Endothelial cell of umbilical vein (primary cell): ENCODE results near the gene MAN1A1. TPM values are rescaled to one million over a fixed set of nuclear protein-coding genes. Genes with fewer than 3 reads are reported as not detected.

Experiments
- BruUV-seq: library from RNA; stranded (reverse); fragments of 400-500 nt; replicated peaks from 2 replicates; lab custom pipeline; 2021; lab: Mats Ljungman, UMichigan
- CTCF ChIA-PET: fragments of 300-600, 350-600 bp; sonication (Branson Sonifier 250); formaldehyde crosslinking; loops from one replicate; lab custom pipeline; 2021; ENCODE audit warnings: antibody characterized with exemption, inconsistent platforms; lab: Charles Lee
- POLR2A ChIA-PET: fragments of 300-600, 350-600 bp; sonication (Branson Sonifier 250); formaldehyde crosslinking; loops from one replicate; lab custom pipeline; 2021; ENCODE audit warnings: antibody characterized with exemption, inconsistent platforms; lab: Charles Lee
- DNase-seq: peaks from one replicate; pipeline ENCODE4 v3.0.0-alpha.2; 2011; ENCODE audit warnings: low read depth, low spot score
- FAIRE-seq: peaks from 2 replicates; lab custom pipeline; 2011; peaks lifted over from hg19 to GRCh38; lab: Jason Lieb, UNC
- H2AFZ ChIP-seq: 2 replicates; pipeline ENCODE4 v1.6.0; 2012; ENCODE audit warnings: low read depth, low read length, control low read depth, inconsistent platforms
- H3K27ac ChIP-seq: 2 replicates; pipeline ENCODE4 v1.5.1; 2011; ENCODE audit warnings: low read depth, mild to moderate bottlenecking, control low read depth, low read length, moderate library complexity; ENCODE audit not compliant: insufficient read depth
- H3K27me3 ChIP-seq, 2 experiments: 2 replicates each; pipeline versions ENCODE4 v1.6.0 to v1.6.1; 2011; ENCODE audit warnings: low read length in 2 of 2, mixed read lengths in 1 of 2; ENCODE audit not compliant: control insufficient read depth in 2 of 2, insufficient read depth in 2 of 2
- H3K36me3 ChIP-seq, 2 experiments: 2 replicates in 1 of 2; 3 replicates in 1 of 2; pipeline ENCODE4 v1.5.1; 2011; ENCODE audit warnings: low read length in 2 of 2, mild to moderate bottlenecking in 1 of 2, moderate library complexity in 1 of 2; ENCODE audit not compliant: control insufficient read depth in 2 of 2, insufficient read depth in 2 of 2; ENCODE audit errors: extremely low read depth in 1 of 2
- H3K4me1 ChIP-seq: 3 replicates; pipeline ENCODE4 v1.5.1; 2011; ENCODE audit warnings: mild to moderate bottlenecking, low read length; ENCODE audit not compliant: control insufficient read depth, insufficient read depth; ENCODE audit errors: extremely low read depth
- H3K4me2 ChIP-seq: 2 replicates; pipeline ENCODE4 v1.6.1; 2011; ENCODE audit warnings: low read length, control low read depth, mixed read lengths; ENCODE audit not compliant: insufficient read depth
- H3K4me3 ChIP-seq, 3 experiments: fragments of 200-600 bp in 1 of 3; sonication (generic), shearing (Covaris generic) in 1 of 3; replicated peaks in 1 of 3; 2 replicates each; pipeline ENCODE4 v1.5.1; 2011 to 2016; ENCODE audit warnings: control low read depth in 3 of 3, low read length in 3 of 3, mild to moderate bottlenecking in 2 of 3, inconsistent platforms in 1 of 3, low read depth in 1 of 3, moderate library complexity in 1 of 3; ENCODE audit not compliant: insufficient read depth in 1 of 3
- H3K79me2 ChIP-seq: 2 replicates; pipeline ENCODE4 v1.6.0; 2012; ENCODE audit warnings: low read length, inconsistent platforms; ENCODE audit not compliant: control insufficient read depth, insufficient read depth
- H3K9ac ChIP-seq: replicated peaks from 2 replicates; pipeline ENCODE3; 2011; ENCODE audit warnings: low read length, control low read depth; ENCODE audit not compliant: insufficient read depth; ENCODE audit errors: extremely low read depth
- H3K9me1 ChIP-seq: replicated peaks from 3 replicates; pipeline ENCODE4 v1.6.0; 2011; ENCODE audit warnings: mild to moderate bottlenecking, low read length; ENCODE audit not compliant: control insufficient read depth, insufficient read depth; ENCODE audit errors: extremely low read depth
- H3K9me3 ChIP-seq: replicated peaks from 2 replicates; pipeline ENCODE4 v1.5.1; 2012; ENCODE audit warnings: low read length, inconsistent platforms; ENCODE audit not compliant: control insufficient read depth, insufficient read depth
- H4K20me1 ChIP-seq: replicated peaks from 2 replicates; pipeline ENCODE3; 2011; ENCODE audit warnings: mild to moderate bottlenecking, low read length; ENCODE audit not compliant: control insufficient read depth, insufficient read depth; ENCODE audit errors: extremely low read depth
- EZH2 ChIP-seq: IDR thresholded peaks from 2 replicates; pipeline ENCODE4 v1.6.1; 2012; ENCODE audit warnings: borderline replicate concordance, low read depth, mild to moderate bottlenecking, moderate library complexity, low read length, inconsistent platforms; ENCODE audit not compliant: severe bottlenecking
- FOS ChIP-seq: IDR thresholded peaks from 2 replicates; pipeline ENCODE4 v1.6.1; 2011; ENCODE audit warnings: mild to moderate bottlenecking, low read length, moderate library complexity, borderline replicate concordance; ENCODE audit not compliant: insufficient read depth
- GATA2 ChIP-seq: IDR thresholded peaks from 2 replicates; pipeline ENCODE4 v1.7.0; 2011; ENCODE audit warnings: low read depth, mild to moderate bottlenecking, moderate library complexity, mixed read lengths, low read length; ENCODE audit not compliant: insufficient read length, insufficient read depth
- JUN ChIP-seq: IDR thresholded peaks from 2 replicates; pipeline ENCODE4 v1.6.1; 2011; ENCODE audit warnings: borderline replicate concordance, low read depth; ENCODE audit not compliant: insufficient read length, insufficient read depth
- MYC ChIP-seq: IDR thresholded peaks from one replicate; pipeline ENCODE4 v1.6.1; 2011; ENCODE audit warnings: mild to moderate bottlenecking, low read depth, low read length
- POLR2A ChIP-seq: IDR thresholded peaks from 2 replicates; pipeline ENCODE4 v1.6.1; 2012; ENCODE audit warnings: low read depth, mild to moderate bottlenecking, control low read depth, low read length
- POLR2AphosphoS5 ChIP-seq: IDR thresholded peaks from 2 replicates; pipeline ENCODE4 v1.6.1; 2012; ENCODE audit warnings: low read depth, mild to moderate bottlenecking, control low read depth, low read length, moderate library complexity; ENCODE audit not compliant: insufficient read depth
- dilution Hi-C: fragments of 300-500 bp; cut with MboI; formaldehyde crosslinking; loops from one replicate; pipeline ENCODE4 v1.15.0; 2019; ENCODE audit warnings: low sequenced_read_pairs; ENCODE audit not compliant: extremely low pct_ligation_motif_present
- intact Hi-C: fragments of 100-400 bp; cut with micrococcal nuclease; formaldehyde crosslinking; loops from one replicate; pipeline ENCODE4 v1.10.0; 2022
- polyA plus RNA-seq, 4 experiments: library from polyadenylated mRNA; depleted of rRNA in 3 of 4; stranded (reverse) in 3 of 4; unstranded in 1 of 4; fragments of >200 nt; gene quantifications; 2 replicates each; pipeline versions ENCODE4 v1.2.1 to v1.2.3, GENCODE V29; 2011 to 2012; ENCODE audit warnings: missing spikeins in 1 of 4
- total RNA-seq: library from RNA; stranded (reverse); gene quantifications from 2 replicates; pipeline ENCODE4 v1.2.3, GENCODE V29; 2021
- TF ChIP-seq, protein P1 (sequence below): IDR thresholded peaks from 2 replicates; pipeline ENCODE4 v1.6.1; 2011; ENCODE audit not compliant: insufficient read depth, insufficient read length
- TF ChIP-seq, protein P2 (sequence below), 2 donors: IDR thresholded peaks; 1 replicate in 1 of 2; 2 replicates in 1 of 2; pipeline ENCODE4 v1.5.1; 2011; ENCODE audit warnings: low read length in 2 of 2, mild to moderate bottlenecking in 2 of 2, moderate library complexity in 2 of 2, control low read depth in 1 of 2, inconsistent platforms in 1 of 2, low read depth in 1 of 2; ENCODE audit not compliant: insufficient read depth in 1 of 2; ENCODE audit errors: extremely low read depth in 1 of 2

Gene MAN1A1
- total and polyA plus RNA-seq, 2 donors (not counting 3 experiments of a cell fraction or from before 2014, with no cell fraction given): 3.3 to 12.9 TPM

GRCh38 chr6:119318176-119318575 is 31.4 kb downstream of the MAN1A1 start:
- Histone ChIP-seq H2AFZ (no peak overlapping the region), H3K4me3 (no peak overlapping the region), H3K4me1 (no peaks in the 10 kb centered on the region), H3K79me2 (no peaks in the 10 kb centered on the region), H3K27me3 (no peaks in the 10 kb centered on the region), H4K20me1 (no peaks in the 10 kb centered on the region), H3K27ac (no peak overlapping the region), H3K9ac (no peak overlapping the region), H3K9me3 (no peaks in the 10 kb centered on the region), H3K4me2 (no peak overlapping the region), H3K9me1 (no peaks in the 10 kb centered on the region), H3K36me3 (no peaks in the 10 kb centered on the region)
- DNase-seq: no peak
- no TSS peak for BruUV-seq
- dilution Hi-C loops (no loop called here), intact Hi-C loops (no loop called here)
- ChIA-PET POLR2A (no interaction called here), CTCF (no interaction called here)
- FAIRE-seq: no peak
- TF ChIP-seq, protein P1, sequence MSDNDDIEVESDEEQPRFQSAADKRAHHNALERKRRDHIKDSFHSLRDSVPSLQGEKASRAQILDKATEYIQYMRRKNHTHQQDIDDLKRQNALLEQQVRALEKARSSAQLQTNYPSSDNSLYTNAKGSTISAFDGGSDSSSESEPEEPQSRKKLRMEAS: no peak
- TF ChIP-seq POLR2AphosphoS5 (no peak), EZH2 (no peak), FOS (no peak), MYC (no peak), POLR2A (no peak), JUN (no peak), GATA2 (no peak)
- TF ChIP-seq, protein P2, sequence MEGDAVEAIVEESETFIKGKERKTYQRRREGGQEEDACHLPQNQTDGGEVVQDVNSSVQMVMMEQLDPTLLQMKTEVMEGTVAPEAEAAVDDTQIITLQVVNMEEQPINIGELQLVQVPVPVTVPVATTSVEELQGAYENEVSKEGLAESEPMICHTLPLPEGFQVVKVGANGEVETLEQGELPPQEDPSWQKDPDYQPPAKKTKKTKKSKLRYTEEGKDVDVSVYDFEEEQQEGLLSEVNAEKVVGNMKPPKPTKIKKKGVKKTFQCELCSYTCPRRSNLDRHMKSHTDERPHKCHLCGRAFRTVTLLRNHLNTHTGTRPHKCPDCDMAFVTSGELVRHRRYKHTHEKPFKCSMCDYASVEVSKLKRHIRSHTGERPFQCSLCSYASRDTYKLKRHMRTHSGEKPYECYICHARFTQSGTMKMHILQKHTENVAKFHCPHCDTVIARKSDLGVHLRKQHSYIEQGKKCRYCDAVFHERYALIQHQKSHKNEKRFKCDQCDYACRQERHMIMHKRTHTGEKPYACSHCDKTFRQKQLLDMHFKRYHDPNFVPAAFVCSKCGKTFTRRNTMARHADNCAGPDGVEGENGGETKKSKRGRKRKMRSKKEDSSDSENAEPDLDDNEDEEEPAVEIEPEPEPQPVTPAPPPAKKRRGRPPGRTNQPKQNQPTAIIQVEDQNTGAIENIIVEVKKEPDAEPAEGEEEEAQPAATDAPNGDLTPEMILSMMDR (IDR thresholded peaks at IDR 0.05; ENCODE audit: extremely low read depth in 1 of 2, insufficient read depth in 1 of 2, low read depth in 1 of 2, low read length in 2 of 2): no peak
